Mesenchymal stem cell (in vitro differentiated cells and primary cell): ENCODE data around the gene NACC1.
"Not testable (repeated sequence)": the region's sequence is repeated elsewhere in the genome, so short reads cannot be mapped to it uniquely, and the experiment has no call there.

ENCODE experiments used
- DNase-seq: peaks from one replicate; pipeline ENCODE4 v3.0.0-alpha.2; 2013
- H2AFZ ChIP-seq: one replicate; pipeline ENCODE4 v1.6.1; 2013; ENCODE audit warnings: low read depth, mild to moderate bottlenecking, control low read depth, inconsistent platforms, low read length, moderate library complexity
- H2AK5ac ChIP-seq: 2 replicates; pipeline ENCODE4 v1.6.1; 2013; ENCODE audit warnings: low read length, moderate library complexity, mild to moderate bottlenecking, inconsistent platforms; ENCODE audit not compliant: severe bottlenecking
- H2BK120ac ChIP-seq: one replicate; pipeline ENCODE4 v1.6.1; 2013; ENCODE audit warnings: low read depth, mild to moderate bottlenecking, inconsistent platforms, low read length, moderate library complexity
- H2BK12ac ChIP-seq, 2 experiments: one replicate each; pipeline ENCODE4 v1.6.1; 2013; ENCODE audit warnings: inconsistent platforms in 2 of 2, low read length in 2 of 2, mild to moderate bottlenecking in 2 of 2, moderate library complexity in 2 of 2, control low read depth in 1 of 2
- H2BK15ac ChIP-seq: one replicate; pipeline ENCODE4 v1.6.1; 2013; ENCODE audit warnings: mild to moderate bottlenecking, low read depth, inconsistent platforms; ENCODE audit not compliant: poor library complexity, severe bottlenecking
- H2BK5ac ChIP-seq: 2 replicates; pipeline ENCODE4 v1.6.1; 2013; ENCODE audit warnings: low read depth, mild to moderate bottlenecking, low read length, control low read depth, inconsistent platforms; ENCODE audit not compliant: poor library complexity, severe bottlenecking
- H3K14ac ChIP-seq, 2 experiments: one replicate each; pipeline ENCODE4 v1.6.1; 2013; ENCODE audit warnings: inconsistent platforms in 2 of 2, low read length in 2 of 2, control low read depth in 1 of 2, mild to moderate bottlenecking in 1 of 2, moderate library complexity in 1 of 2
- H3K18ac ChIP-seq, 2 experiments: one replicate each; pipeline ENCODE4 v1.6.1; 2013; ENCODE audit warnings: inconsistent platforms in 2 of 2, low read length in 2 of 2, control low read depth in 1 of 2, low read depth in 1 of 2, mild to moderate bottlenecking in 1 of 2
- H3K23ac ChIP-seq, 2 experiments: one replicate each; pipeline ENCODE4 v1.6.1; 2013; ENCODE audit warnings: inconsistent platforms in 2 of 2, low read length in 2 of 2, mild to moderate bottlenecking in 2 of 2, moderate library complexity in 2 of 2, control low read depth in 1 of 2
- H3K27ac ChIP-seq: 2 replicates; pipeline ENCODE4 v1.5.1; 2013; ENCODE audit warnings: mild to moderate bottlenecking, moderate library complexity, low read length, control low read depth, inconsistent platforms; ENCODE audit not compliant: poor library complexity, severe bottlenecking
- H3K27me3 ChIP-seq, 2 experiments: 2 replicates each; pipeline versions ENCODE4 v1.6.1 to v1.7.0; 2013; ENCODE audit warnings: low read length in 2 of 2, mild to moderate bottlenecking in 2 of 2, moderate library complexity in 2 of 2, control low read depth in 1 of 2, inconsistent platforms in 1 of 2; ENCODE audit not compliant: control insufficient read depth in 1 of 2, insufficient read depth in 1 of 2
- H3K36me3 ChIP-seq, 2 experiments: 2 replicates each; pipeline versions ENCODE4 v1.6.1 to v1.7.0; 2013; ENCODE audit warnings: low read length in 2 of 2, control low read depth in 1 of 2, inconsistent platforms in 1 of 2, low read depth in 1 of 2, mild to moderate bottlenecking in 1 of 2; ENCODE audit not compliant: insufficient read depth in 2 of 2, control insufficient read depth in 1 of 2
- H3K4ac ChIP-seq, 2 experiments: one replicate each; pipeline ENCODE4 v1.6.1; 2013; ENCODE audit warnings: inconsistent platforms in 2 of 2, low read length in 2 of 2, mild to moderate bottlenecking in 2 of 2, moderate library complexity in 2 of 2, control low read depth in 1 of 2, low read depth in 1 of 2
- H3K4me1 ChIP-seq: 2 replicates; pipeline ENCODE4 v1.6.1; 2013; ENCODE audit warnings: low read depth, low read length, control low read depth; ENCODE audit not compliant: control insufficient read depth, insufficient read depth
- H3K4me2 ChIP-seq: 2 replicates; pipeline ENCODE4 v1.6.1; 2013; ENCODE audit warnings: low read length, mild to moderate bottlenecking, inconsistent platforms; ENCODE audit not compliant: poor library complexity, severe bottlenecking
- H3K4me3 ChIP-seq, 2 experiments: 2 replicates each; pipeline versions ENCODE4 v1.5.1 to v1.7.0; 2013; ENCODE audit warnings: low read length in 2 of 2, mild to moderate bottlenecking in 2 of 2, control low read depth in 1 of 2, low read depth in 1 of 2; ENCODE audit not compliant: insufficient read depth in 1 of 2
- H3K79me1 ChIP-seq: replicated peaks from 2 replicates; pipeline ENCODE4 v1.6.1; 2013; ENCODE audit warnings: mild to moderate bottlenecking, control low read depth, low read length, inconsistent platforms; ENCODE audit not compliant: poor library complexity, severe bottlenecking
- H3K9ac ChIP-seq: 2 replicates; pipeline ENCODE4 v1.7.0; 2013; ENCODE audit warnings: mild to moderate bottlenecking, low read length, moderate library complexity
- H3K9me3 ChIP-seq: 2 replicates; pipeline ENCODE4 v1.7.0; 2013; ENCODE audit warnings: mild to moderate bottlenecking, low read length; ENCODE audit not compliant: control insufficient read depth
- H4K8ac ChIP-seq: one replicate; pipeline ENCODE4 v1.6.1; 2013; ENCODE audit warnings: inconsistent platforms, mild to moderate bottlenecking, low read length, moderate library complexity
- H4K91ac ChIP-seq: one replicate; pipeline ENCODE4 v1.6.1; 2013; ENCODE audit warnings: mild to moderate bottlenecking, low read length, inconsistent platforms
- WGBS: methylation state at CpG from one replicate; pipeline ENCODE4 v1.1.7; 2013; ENCODE audit warnings: mixed read lengths; 5-methylcytosine and 5-hydroxymethylcytosine counted together

Gene NACC1

GRCh38 chr19:13185763-13186657, 67.9 kb downstream of the NACC1 start:
- not testable (repeated sequence) for H3K36me3 ChIP-seq, H3K9ac ChIP-seq, H3K27ac ChIP-seq, H3K9me3 ChIP-seq, DNase-seq, H3K18ac ChIP-seq, H2BK12ac ChIP-seq, H3K4me1 ChIP-seq, H3K79me1 ChIP-seq, H3K23ac ChIP-seq, H4K8ac ChIP-seq, H3K14ac ChIP-seq, H3K4ac ChIP-seq, H2AFZ ChIP-seq, H3K4me2 ChIP-seq, H2BK15ac ChIP-seq, H2BK120ac ChIP-seq, H4K91ac ChIP-seq, H3K27me3 ChIP-seq, H2AK5ac ChIP-seq, H2BK5ac ChIP-seq, H3K4me3 ChIP-seq
- WGBS = 92% methylated on average over 21 of the region's 22 CpGs

DNA sequence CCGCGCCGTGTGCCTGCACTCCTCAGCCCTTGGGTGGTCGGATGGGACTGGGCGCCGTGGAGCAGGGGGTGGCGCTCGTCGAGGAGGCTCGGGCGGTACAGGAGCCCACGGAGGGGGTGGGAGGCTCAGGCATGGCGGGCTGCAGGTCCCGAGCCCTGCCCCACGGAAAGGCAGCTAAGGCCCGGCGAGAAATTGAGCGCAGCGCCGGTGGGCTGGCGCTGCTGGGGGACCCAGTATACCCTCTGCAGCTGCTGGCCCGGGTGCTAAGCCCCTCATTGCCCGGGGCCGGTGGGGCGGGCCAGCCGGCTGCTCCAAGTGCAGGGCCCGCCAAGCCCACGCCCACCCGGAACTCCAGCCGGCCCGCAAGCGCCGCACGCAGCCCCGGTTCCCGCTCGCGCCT, 68.6 kb downstream of the NACC1 start:
- H3K27me3 ChIP-seq, H4K91ac ChIP-seq, H3K4me1 ChIP-seq, H3K4me2 ChIP-seq, H3K4me3 ChIP-seq, H2BK5ac ChIP-seq, H2AK5ac ChIP-seq, H2BK12ac ChIP-seq, H3K79me1 ChIP-seq, H3K18ac ChIP-seq, H4K8ac ChIP-seq, H3K36me3 ChIP-seq, H2BK120ac ChIP-seq, H2BK15ac ChIP-seq, H3K27ac ChIP-seq, H3K23ac ChIP-seq, H3K14ac ChIP-seq, H3K9ac ChIP-seq, DNase-seq, H3K4ac ChIP-seq, H2AFZ ChIP-seq, H3K9me3 ChIP-seq: not testable (repeated sequence)
- 95% methylated on average over 38 of the region's 38 CpGs for WGBS

DNA sequence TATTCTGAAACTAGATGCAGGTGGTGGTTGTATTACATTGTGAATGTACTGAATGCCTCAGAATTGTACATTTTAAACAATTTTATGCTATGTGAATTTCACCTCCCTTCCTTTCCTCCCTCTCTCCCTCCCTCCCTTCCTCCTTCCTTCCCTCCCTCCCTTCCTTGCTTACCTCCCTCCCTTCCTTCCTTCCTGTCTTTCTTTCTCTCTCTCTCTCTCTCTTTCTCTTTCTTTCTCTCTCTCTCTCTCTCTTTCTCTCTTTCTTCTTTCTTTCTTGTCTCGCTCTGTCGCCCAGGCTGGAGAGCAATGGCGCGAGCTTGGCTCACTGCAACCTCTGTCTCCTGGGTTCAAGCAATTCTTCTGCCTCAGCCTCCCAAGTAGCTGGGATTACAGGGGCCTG, 69.4 kb downstream of the NACC1 start:
- H2AFZ ChIP-seq = no peak overlapping the region
- no peak overlapping the region for H3K23ac ChIP-seq
- H3K4ac ChIP-seq = no peak overlapping the region
- H3K27me3 ChIP-seq = no peaks in the 10 kb centered on the region
- no peak overlapping the region for H3K14ac ChIP-seq
- DNase-seq = no peak
- H3K4me2 ChIP-seq = no peak overlapping the region
- H3K4me3 ChIP-seq = no peak overlapping the region
- 98% methylated on average over 4 of the region's 4 CpGs for WGBS
- no peak overlapping the region for H2BK15ac ChIP-seq
- H2BK5ac ChIP-seq = no peak overlapping the region
- H3K79me1 ChIP-seq = no peaks in the 10 kb centered on the region
- no peak overlapping the region for H2AK5ac ChIP-seq
- H3K18ac ChIP-seq = no peak overlapping the region
- H3K9me3 ChIP-seq = no peaks in the 10 kb centered on the region
- H3K9ac ChIP-seq = no peak overlapping the region
- no peaks in the 10 kb centered on the region for H3K36me3 ChIP-seq
- no peak overlapping the region for H2BK120ac ChIP-seq
- no peak overlapping the region for H4K8ac ChIP-seq
- H3K27ac ChIP-seq = no peak overlapping the region
- H3K4me1 ChIP-seq = no peaks in the 10 kb centered on the region
- no peak overlapping the region for H4K91ac ChIP-seq
- H2BK12ac ChIP-seq = no peak overlapping the region

- Histone ChIP-seq H3K79me1 (no peaks in the 10 kb centered on the region), H2AFZ (no peak overlapping the region), H3K4ac (no peak overlapping the region), H3K27ac (no peak overlapping the region), H2BK15ac (no peak overlapping the region), H4K91ac (no peak overlapping the region), H4K8ac (no peak overlapping the region), H2AK5ac (no peak overlapping the region), H3K36me3 (no peaks in the 10 kb centered on the region), H3K4me2 (no peak overlapping the region), H2BK5ac (no peak overlapping the region), H3K27me3 (no peaks in the 10 kb centered on the region), H3K4me3 (no peak overlapping the region), H3K4me1 (no peaks in the 10 kb centered on the region), H2BK120ac (no peak overlapping the region), H2BK12ac (no peak overlapping the region), H3K9me3 (no peaks in the 10 kb centered on the region), H3K23ac (no peak overlapping the region), H3K9ac (no peak overlapping the region), H3K14ac (no peak overlapping the region), H3K18ac (no peak overlapping the region)
- WGBS = 70% methylated on average over 4 of the region's 4 CpGs
- DNase-seq = no peak
Measured at GRCh38 chr19:13189600-13189999, 71.5 kb downstream of the NACC1 start.
